Panc1 (cell line): ENCODE data around the gene MEGF11.

Experiments
- CTCF ChIP-seq: fragments of 450-650 bp; IDR thresholded peaks from 2 replicates; pipeline ENCODE4 v1.5.1; 2017; ENCODE audit warnings: mild to moderate bottlenecking
- POLR2AphosphoS5 ChIP-seq: IDR thresholded peaks from 2 replicates; pipeline ENCODE4 v1.6.1; 2012; ENCODE audit warnings: mild to moderate bottlenecking, low read depth, low read length, moderate library complexity
- REST ChIP-seq, 2 experiments: IDR thresholded peaks; 2 replicates each; pipeline ENCODE4 v1.6.1; 2011 to 2012; ENCODE audit warnings: low read depth in 2 of 2, control low read depth in 1 of 2, low read length in 1 of 2, mild to moderate bottlenecking in 1 of 2, moderate library complexity in 1 of 2; ENCODE audit not compliant: insufficient read depth in 1 of 2

- TF ChIP-seq REST (IDR thresholded peaks at IDR 0.05; ENCODE audit: insufficient read depth in 1 of 2, low read depth in 2 of 2, low read length in 1 of 2) = no peak
- TF ChIP-seq CTCF = no peak
- no peak for TF ChIP-seq POLR2AphosphoS5
These were observed 338.3 kb downstream of the MEGF11 start for GRCh38 chr15:65914981-65915925.
